GM08714 (cell line): Measurements from ENCODE around the gene FNDC3B.

Source experiments
- H3K4me3 ChIP-seq: fragments of 200-500 bp; sonication (Bioruptor generic); 2 replicates; pipeline ENCODE4 v1.5.1; 2014; ENCODE audit warnings: mild to moderate bottlenecking, low read length, inconsistent platforms
- ZNF274 ChIP-seq: IDR thresholded peaks from 2 replicates; pipeline ENCODE4 v1.6.1; 2012; ENCODE audit warnings: mild to moderate bottlenecking, low read depth, low read length

The FNDC3B gene

GRCh38 chr3:172279191-172279640 is 239.8 kb downstream of the FNDC3B start:
- no peak for TF ChIP-seq ZNF274

GRCh38 chr3:172279974-172280373 is 240.6 kb downstream of the FNDC3B start:
- TF ChIP-seq ZNF274: no peak
- H3K4me3 ChIP-seq: no peak overlapping the region

More at GRCh38 chr3:172279191-172279640, 239.8 kb downstream of the FNDC3B start:
- H3K4me3 ChIP-seq: no peak overlapping the region

DNA sequence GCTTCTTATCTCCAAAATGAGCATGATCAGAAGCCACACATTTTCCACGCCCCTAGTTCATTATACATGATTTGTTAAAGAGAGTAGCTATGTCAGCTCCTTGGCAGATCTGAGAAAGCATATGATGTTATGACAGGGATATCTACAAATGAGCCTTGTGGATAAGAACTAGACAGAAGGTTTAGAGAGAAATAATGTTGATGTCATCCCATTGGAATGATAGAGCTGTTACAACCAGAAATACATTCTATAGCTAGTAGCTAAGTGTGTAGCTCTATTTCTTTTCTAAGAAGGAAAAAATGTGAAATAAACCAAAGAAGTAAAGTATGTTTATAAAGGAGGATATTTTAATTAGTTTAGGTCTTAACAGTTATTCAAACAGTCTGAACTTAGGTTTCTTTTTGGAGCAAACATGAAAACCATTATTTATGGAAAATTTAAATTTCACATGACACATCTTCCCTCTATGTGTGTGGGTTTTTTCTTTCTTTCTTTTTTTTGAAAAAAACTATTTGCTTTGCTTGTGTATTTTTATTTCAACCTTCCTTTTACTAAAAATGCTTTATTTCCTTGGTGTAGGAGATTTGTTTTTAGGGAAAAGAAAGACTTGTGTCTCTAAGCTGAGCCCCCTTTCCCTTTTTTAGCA is 241.2 kb downstream of the FNDC3B start:
- no peak for TF ChIP-seq ZNF274

GRCh38 chr3:172281884-172282283 is 242.5 kb downstream of the FNDC3B start:
- no peak for TF ChIP-seq ZNF274
- no peak overlapping the region for H3K4me3 ChIP-seq

More for the DNA sequence above, 241.2 kb downstream of the FNDC3B start:
- no peak overlapping the region for H3K4me3 ChIP-seq

DNA sequence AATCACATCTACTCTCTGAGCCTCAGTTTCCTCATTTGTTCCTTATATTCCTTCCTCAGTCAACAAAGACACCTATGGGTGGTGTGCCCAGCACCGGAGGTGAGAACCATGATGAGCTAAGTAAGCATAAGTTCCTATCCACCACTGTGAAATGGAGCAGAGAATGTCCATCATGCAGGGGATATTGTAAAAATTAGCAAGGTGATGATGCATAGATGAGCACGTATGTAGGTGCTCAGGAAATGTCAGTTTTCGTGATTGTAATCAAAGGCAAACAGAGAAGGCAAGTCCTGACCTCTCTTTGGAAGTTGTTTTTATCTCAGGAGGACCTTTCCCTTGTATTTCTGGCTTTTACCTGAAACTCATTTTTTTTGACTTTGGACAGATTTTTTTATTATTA is 243.5 kb downstream of the FNDC3B start:
- no peak for TF ChIP-seq ZNF274
- no peak overlapping the region for H3K4me3 ChIP-seq

- no peak overlapping the region for H3K4me3 ChIP-seq
- TF ChIP-seq ZNF274: no peak
Measured at GRCh38 chr3:172283841-172284357, 244.5 kb downstream of the FNDC3B start.

DNA sequence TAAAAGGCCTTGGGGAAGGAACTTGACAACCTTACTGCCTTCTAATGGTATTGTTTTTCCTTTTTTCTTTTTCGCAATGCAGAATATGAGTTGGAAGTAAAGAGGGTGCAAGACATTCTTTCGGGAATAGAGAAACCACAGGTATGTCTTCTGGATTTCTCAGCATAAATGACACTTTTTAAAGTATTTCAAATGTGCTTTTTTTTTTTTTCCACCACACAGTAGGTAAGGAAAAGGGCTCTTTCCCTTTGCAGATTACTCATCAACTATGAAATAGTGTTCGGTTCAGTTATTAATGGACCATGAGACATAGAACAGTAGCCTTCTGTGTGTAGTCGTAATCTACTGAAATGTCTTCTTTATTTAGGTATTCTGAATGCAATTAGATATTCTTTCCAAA is 246.5 kb downstream of the FNDC3B start:
- H3K4me3 ChIP-seq: no peak overlapping the region
- TF ChIP-seq ZNF274: no peak

GRCh38 chr3:172286548-172287148 is 247.3 kb downstream of the FNDC3B start:
- H3K4me3 ChIP-seq: no peak overlapping the region
- no peak for TF ChIP-seq ZNF274

- no peak overlapping the region for H3K4me3 ChIP-seq
- no peak for TF ChIP-seq ZNF274
Measured at GRCh38 chr3:172287937-172288477, 248.6 kb downstream of the FNDC3B start.

DNA sequence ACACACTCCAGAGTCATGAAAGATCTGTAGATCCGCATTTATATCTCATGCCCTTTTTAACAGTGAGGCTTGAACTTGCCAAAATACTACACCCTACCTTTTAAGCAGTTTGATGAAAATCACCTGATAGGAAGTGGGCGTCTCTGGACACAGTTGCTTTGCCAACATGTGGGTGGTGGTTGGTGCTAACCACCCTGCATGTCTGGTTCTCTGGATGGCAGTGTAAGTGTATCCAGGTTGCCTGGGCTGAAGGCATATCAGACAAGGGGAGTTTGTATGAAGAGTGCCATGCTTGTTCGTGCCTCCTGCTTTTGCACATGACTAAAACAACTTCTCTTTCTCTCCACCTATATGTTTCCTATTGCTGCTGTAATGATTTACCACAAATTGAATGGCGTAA is 249.3 kb downstream of the FNDC3B start:
- TF ChIP-seq ZNF274: no peak
- H3K4me3 ChIP-seq: no peak overlapping the region

- TF ChIP-seq ZNF274: no peak
- H3K4me3 ChIP-seq: no peak overlapping the region
Measured at GRCh38 chr3:172289583-172289982, 250.2 kb downstream of the FNDC3B start.

- TF ChIP-seq ZNF274: no peak
- H3K4me3 ChIP-seq: no peak overlapping the region
Measured at GRCh38 chr3:172290457-172290856, 251.1 kb downstream of the FNDC3B start.

DNA sequence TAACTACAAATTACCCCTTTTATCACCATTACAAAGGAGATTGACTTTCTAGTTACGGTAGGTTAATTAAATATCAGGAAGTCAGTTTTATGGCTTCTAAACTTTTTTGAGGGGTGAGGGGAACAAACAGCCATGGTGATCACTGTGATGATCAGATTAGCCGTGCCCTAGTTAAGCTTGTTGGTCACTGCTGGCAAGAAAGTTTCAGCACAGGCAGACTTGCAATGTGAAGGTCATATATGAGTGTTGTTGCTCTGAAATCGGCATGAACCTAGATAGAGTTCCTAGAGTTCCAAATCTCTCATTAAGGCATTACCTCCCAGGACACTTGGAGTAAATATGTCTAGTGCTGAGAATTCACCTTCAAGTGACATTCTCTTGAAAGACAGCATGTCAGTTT is 252.3 kb downstream of the FNDC3B start:
- no peak overlapping the region for H3K4me3 ChIP-seq

GRCh38 chr3:172292422-172292821 is 253.0 kb downstream of the FNDC3B start:
- TF ChIP-seq ZNF274: no peak
- H3K4me3 ChIP-seq: no peak overlapping the region

More for the DNA sequence above, 252.3 kb downstream of the FNDC3B start:
- no peak for TF ChIP-seq ZNF274

GRCh38 chr3:172293093-172293492 is 253.7 kb downstream of the FNDC3B start:
- no peak overlapping the region for H3K4me3 ChIP-seq
- TF ChIP-seq ZNF274: no peak
